GM18526 (cell line): ENCODE results near the gene CCDC137.

ENCODE experiments used
- POLR2A ChIP-seq: IDR thresholded peaks from 3 replicates; pipeline ENCODE4 v1.6.1; 2011; ENCODE audit not compliant: insufficient read length; ENCODE audit errors: extremely low read depth

Gene CCDC137

DNA sequence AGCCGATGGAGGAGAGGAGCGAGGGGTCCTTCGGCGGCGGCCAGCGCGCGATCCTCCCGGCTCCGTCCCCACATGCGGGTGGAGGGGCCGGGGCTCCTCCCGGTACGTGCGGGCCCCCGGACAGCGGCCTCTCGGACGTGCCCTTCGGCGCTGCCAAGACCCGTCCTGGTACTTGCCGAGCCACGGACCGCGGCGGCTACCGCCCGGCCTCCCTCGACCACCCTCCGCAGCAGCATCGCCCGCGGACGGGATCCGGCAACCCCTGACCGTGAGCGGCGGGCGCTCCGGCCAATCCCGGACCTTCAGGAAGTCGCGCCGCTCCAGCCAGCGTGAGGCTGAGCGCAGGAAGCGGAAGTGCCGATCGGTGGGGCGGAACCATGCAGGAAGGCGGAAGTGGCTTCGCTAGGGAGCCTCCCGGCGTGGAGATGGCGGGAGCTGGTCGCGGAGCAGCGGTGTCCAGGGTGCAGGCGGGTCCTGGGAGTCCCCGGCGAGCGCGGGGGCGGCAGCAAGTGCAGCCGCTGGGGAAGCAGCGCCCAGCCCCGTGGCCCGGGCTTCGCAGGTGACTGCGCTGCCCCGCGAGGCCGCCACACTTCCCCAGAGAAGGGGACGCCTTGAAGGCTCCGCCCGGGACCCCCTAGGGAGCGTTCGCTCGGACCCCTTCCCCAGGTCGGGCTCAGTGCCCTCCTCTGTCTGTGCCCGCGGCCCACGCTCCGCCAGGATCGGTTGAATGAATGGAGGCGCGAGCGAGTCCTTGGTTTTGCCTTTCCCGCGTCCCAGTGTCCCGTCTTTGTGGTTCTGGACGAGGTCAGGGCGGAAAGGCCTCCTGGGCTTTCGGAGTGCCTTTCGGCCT, at the start of gene CCDC137, which contains the start of gene OXLD1:
Gene CCDC137, plus strand, starts transcription at position 396 of the 850 bp plus-strand sequence. Its CDS starts 30 bp downstream, at position 426.
Gene OXLD1, minus strand, starts transcription at position 264 of the 850 bp plus-strand sequence. Its CDS starts 28 bp downstream, at position 236.
- peak; percentile 97 for TF ChIP-seq POLR2A

DNA sequence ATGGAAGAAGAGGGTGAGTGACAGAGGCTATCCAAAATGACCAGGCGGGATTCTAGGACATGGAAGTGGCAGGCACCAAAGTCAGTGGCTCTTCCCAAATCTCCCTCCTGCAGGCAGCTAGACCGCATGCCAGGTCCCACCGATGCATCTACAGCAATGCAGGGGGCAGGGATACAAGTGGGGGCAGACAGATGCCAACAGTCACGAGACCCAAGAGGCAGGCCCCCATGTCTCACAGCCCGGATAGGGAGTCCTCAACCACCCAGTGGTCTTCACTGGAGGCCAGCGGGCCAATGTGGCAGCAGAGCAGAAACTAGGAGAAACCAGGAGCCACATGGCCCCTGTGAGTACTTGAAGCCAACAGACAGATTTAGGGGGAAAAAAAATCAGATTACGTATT, 49.7 kb upstream of the CCDC137 start:
- no peak for TF ChIP-seq POLR2A

GRCh38 chr17:81621494-81622130, 44.9 kb upstream of the CCDC137 start:
- no peak for TF ChIP-seq POLR2A

GRCh38 chr17:81630274-81630673, 36.3 kb upstream of the CCDC137 start:
- no peak for TF ChIP-seq POLR2A

DNA sequence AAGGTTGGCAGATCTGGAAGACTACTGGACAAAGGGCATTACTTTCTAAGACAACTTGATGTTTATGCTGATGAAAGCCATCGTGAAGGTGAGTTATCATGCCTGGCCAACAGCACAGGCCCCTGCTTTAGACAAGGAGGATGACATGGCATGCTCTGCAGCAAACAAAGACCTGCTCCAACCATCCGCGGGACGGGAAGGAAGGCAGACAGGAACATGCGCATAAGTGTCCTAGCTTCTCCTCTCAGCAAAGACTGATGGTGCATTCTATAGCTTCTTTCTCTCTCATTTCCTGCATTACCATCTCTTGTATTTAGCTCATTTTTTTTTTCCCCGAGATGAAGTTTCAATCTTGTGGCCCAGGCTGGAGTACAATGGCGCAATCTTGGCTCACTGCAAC, 35.1 kb upstream of the CCDC137 start:
- no peak for TF ChIP-seq POLR2A

- TF ChIP-seq POLR2A: no peak
These were observed 31.1 kb upstream of the CCDC137 start for GRCh38 chr17:81635431-81635830.

DNA sequence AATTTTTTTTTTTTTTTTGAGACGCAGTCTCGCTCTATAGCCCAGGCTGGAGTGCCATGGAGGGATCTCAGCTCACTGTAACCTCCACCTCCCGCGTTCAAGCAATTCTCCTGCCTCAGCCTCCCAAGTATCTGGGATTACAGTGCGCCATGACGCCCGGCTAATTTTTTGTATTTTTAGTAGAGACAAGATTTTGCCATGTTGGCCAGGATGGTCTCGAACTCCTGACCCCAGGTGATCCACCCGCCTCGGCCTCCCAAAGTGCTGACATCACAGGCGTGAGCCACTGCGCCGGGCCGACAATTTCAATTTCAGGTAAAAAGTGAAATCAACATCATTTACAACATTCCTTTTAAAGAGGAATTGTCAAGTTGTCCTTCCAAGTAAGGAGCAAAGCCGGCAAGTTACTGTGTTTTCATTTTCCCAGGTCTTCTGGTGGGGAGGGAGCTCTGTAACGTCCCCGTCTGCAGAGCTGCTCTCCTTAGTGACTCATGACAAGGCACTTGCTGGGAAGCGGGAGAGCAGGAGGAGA, 30.5 kb upstream of the CCDC137 start:
- TF ChIP-seq POLR2A: no peak

DNA sequence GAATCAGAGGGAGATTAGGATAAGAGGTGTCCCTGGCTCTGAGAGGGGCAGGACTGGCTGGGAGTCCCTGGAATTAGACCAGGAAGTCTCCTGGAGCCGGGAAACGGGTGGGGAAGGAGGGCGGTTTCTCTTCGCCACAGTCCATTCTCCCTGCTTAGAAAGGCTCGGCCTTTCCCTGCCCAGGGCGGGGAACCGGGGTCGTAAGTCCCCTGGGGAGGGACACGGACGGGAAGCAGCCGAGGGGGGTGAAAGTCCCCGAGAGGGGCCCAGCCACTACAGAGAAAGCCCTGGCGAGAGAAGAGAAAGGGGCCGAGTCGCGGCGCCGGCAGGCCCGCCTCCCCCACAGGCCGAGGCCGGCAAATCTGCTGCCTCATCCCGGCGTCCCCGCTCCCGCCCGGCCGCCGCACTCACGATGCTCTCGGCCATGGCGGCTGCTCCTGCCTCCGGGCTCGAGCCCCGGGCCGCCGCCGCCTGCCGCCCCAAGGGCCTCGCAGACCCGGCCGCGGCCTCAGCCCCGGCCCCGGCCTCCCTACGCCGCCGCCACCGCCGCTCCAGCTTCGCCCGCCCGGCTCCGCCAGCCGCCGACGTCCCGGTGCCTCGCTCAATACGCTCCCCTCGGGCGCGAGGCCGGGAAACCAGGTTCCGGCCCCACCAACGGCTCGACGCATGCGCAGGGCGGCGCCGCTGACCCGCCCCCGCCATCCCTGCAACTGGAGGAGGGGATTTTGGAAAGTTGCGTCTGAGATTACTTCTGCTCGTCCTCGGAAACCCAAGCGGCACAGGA, 29.8 kb upstream of the CCDC137 start, which contains the start of the genes NPLOC4 and TSPAN10:
Gene NPLOC4, minus strand, starts transcription at position 608 of the 784 bp plus-strand sequence. Its CDS starts 182 bp downstream, at position 426.
Gene TSPAN10, plus strand, starts transcription at position 692 of the 784 bp plus-strand sequence. CDS start 5,217 bp downstream, outside the sequence.
- TF ChIP-seq POLR2A: peak; percentile 84

DNA sequence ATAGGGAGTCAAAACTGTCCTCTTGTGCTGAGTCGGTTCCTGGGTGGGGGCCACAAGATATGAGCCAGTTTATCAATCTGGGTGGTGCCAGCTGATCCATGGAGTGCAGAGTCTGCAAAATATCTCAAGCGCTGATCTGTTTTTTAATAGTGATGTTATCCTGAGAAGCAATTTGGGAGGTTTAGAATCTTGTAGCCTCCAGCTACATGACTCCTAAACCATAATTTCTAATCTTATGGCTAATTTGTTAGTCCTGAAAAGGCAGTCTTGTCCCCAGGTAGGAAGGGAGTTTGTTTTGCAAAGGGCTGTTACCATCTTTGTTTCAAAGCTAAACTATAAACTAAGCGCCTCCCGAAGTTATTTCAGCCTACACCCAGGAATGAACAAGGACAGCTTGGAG, 27.9 kb upstream of the CCDC137 start:
- TF ChIP-seq POLR2A: no peak

- no peak for TF ChIP-seq POLR2A
These were observed 26.5 kb upstream of the CCDC137 start for GRCh38 chr17:81640011-81640410.

- TF ChIP-seq POLR2A: no peak
These were observed 24.6 kb upstream of the CCDC137 start for GRCh38 chr17:81641825-81642489.

DNA sequence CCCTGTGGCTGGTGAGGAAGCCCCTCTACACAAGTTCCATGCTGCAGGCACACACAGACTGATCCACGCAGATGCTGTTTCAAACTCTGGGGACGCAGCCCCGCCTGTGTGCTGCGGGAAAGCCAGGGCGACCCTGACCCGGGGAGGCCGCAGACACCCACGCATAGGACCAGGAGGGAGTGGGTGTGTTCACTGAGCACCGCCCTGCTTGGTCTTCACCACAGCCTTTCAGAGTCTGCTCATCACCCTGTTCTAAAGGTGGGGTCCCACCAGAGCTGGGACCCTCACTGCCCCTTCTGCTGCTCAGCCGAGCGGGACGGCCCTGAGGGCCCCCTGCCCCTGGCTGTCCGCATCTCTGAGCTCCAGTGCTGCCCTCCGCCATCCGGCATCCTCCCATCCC, 22.0 kb upstream of the CCDC137 start:
- no peak for TF ChIP-seq POLR2A

- TF ChIP-seq POLR2A: no peak
These were observed 21.3 kb upstream of the CCDC137 start for GRCh38 chr17:81644976-81645952.

DNA sequence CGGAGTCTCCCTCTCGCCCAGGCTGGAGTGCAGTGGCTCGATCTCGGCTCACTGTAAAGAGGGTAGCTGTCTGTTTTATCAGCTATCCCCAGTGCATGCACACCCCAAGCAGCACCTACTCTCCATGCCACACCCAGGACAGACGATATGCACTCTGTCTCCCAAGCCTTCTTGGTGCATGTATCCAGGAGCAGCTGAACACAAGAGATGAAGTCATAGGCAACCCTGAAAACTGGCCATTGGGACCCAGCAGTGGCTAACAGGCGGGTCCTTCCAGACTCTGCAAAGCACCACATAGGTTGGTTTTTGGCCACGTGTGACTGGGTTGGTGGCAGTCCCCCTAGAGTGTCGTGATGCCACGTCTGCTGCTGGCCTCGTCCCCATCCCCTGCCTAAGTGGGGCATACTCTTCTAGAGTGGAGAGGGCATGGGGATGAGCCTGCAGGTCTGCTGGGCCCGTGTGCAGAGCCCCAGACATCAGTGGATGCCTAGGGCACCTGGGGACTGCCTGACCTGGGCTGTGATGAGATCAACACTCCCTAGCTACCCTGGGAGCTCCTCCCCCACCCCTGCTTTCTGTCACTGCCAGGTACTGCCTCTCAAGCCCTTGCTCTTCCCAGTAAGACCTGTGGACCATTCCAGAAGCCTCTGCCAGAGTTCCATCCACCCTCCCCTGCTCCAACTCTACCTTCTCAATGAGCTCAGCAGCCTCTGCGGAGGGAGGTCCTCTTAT, 19.5 kb upstream of the CCDC137 start:
- TF ChIP-seq POLR2A: no peak
